ENCODE data around the gene TNFRSF13B. TPM values are rescaled to one million over a fixed set of nuclear protein-coding genes. Genes with fewer than 3 reads are reported as not detected.

TNFRSF13B gene
- total RNA-seq, 3 donors from 2014 or later (not counting 1 experiment from before 2014, with no cell fraction given), result 0.70 to 7.7 (median 0.89) TPM

DNA sequence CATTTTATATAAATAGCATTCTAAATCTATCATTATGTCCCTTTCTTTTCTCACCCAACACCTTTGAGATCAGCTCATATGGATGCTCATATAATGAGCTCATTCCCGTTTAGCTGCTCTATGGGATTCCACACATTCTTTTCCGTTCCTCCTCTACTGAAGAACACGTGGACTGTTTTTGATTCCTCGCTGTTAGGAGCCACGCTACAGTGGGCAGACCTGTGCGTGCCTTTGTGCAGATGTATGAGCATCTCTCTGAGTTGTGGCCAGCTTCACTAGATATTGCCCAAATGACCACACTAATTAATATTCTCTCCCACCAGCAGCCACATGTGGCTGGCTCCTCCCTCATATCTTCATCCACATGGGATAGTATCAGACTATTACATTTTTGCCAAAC, 6.0 kb upstream of the TNFRSF13B start:
- H3K27ac ChIP-seq (ENCODE audit: low read length), result peak overlapping the region; percentile 35
- DNase-seq (no peak), ATAC-seq (no peak)
- H3K36me3 ChIP-seq (ENCODE audit: control insufficient read depth, insufficient read depth, low read length), result no peaks in the 10 kb centered on the region
- intact Hi-C loops (cut with micrococcal nuclease), result no loop called here
- H3K4me1 ChIP-seq (ENCODE audit: control insufficient read depth, insufficient read depth, low read length), result peaks cover 7% of the 10 kb centered on the region
- H3K27ac Mint-ChIP-seq, result no peak overlapping the region
- H3K9me3 ChIP-seq (ENCODE audit: control insufficient read depth, insufficient read depth, low read length), result no peaks in the 10 kb centered on the region
- H3K4me3 ChIP-seq (ENCODE audit: low read length), result no peak overlapping the region
- no peaks in the 10 kb centered on the region for H3K9me3 Mint-ChIP-seq
- no peaks in the 10 kb centered on the region for H3K27me3 ChIP-seq (ENCODE audit: control insufficient read depth, insufficient read depth, low read length)
- TF ChIP-seq, protein P1, sequence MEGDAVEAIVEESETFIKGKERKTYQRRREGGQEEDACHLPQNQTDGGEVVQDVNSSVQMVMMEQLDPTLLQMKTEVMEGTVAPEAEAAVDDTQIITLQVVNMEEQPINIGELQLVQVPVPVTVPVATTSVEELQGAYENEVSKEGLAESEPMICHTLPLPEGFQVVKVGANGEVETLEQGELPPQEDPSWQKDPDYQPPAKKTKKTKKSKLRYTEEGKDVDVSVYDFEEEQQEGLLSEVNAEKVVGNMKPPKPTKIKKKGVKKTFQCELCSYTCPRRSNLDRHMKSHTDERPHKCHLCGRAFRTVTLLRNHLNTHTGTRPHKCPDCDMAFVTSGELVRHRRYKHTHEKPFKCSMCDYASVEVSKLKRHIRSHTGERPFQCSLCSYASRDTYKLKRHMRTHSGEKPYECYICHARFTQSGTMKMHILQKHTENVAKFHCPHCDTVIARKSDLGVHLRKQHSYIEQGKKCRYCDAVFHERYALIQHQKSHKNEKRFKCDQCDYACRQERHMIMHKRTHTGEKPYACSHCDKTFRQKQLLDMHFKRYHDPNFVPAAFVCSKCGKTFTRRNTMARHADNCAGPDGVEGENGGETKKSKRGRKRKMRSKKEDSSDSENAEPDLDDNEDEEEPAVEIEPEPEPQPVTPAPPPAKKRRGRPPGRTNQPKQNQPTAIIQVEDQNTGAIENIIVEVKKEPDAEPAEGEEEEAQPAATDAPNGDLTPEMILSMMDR (IDR thresholded peaks at IDR 0.05), result no peak
- peaks cover 0 to 3% of the 10 kb centered on the region in 2 donors for H3K27me3 Mint-ChIP-seq (ENCODE audit: low read depth in 2 of 2)
- no peaks in the 10 kb centered on the region for H3K36me3 Mint-ChIP-seq
- H3K4me1 Mint-ChIP-seq, result peaks cover 0 to 18% of the 10 kb centered on the region in 2 donors
- H3K4me3 Mint-ChIP-seq, result no peak overlapping the region
- 91% methylated on average over 6 of the region's 6 CpGs for WGBS (ENCODE audit: insufficient coverage)

- H3K4me3 Mint-ChIP-seq, result no peak overlapping the region
- DNase-seq (no peak), ATAC-seq (no peak)
- H3K27me3 Mint-ChIP-seq (ENCODE audit: low read depth in 2 of 2), result peaks cover 0 to 3% of the 10 kb centered on the region in 2 donors
- no peak overlapping the region for H3K27ac Mint-ChIP-seq
- peaks cover 7% of the 10 kb centered on the region for H3K4me1 ChIP-seq (ENCODE audit: control insufficient read depth, insufficient read depth, low read length)
- peak overlapping the region; percentile 18 for H3K27ac ChIP-seq (ENCODE audit: low read length)
- WGBS (ENCODE audit: insufficient coverage), result 92% methylated on average over 9 of the region's 9 CpGs
- no peaks in the 10 kb centered on the region for H3K9me3 ChIP-seq (ENCODE audit: control insufficient read depth, insufficient read depth, low read length)
- TF ChIP-seq, protein P1 (IDR thresholded peaks at IDR 0.05), result no peak
- peaks cover 0 to 18% of the 10 kb centered on the region in 2 donors for H3K4me1 Mint-ChIP-seq
- H3K4me3 ChIP-seq (ENCODE audit: low read length), result no peak overlapping the region
- intact Hi-C loops (cut with micrococcal nuclease), result no loop called here
- no peaks in the 10 kb centered on the region for H3K27me3 ChIP-seq (ENCODE audit: control insufficient read depth, insufficient read depth, low read length)
- H3K9me3 Mint-ChIP-seq, result no peaks in the 10 kb centered on the region
- H3K36me3 ChIP-seq (ENCODE audit: control insufficient read depth, insufficient read depth, low read length), result no peaks in the 10 kb centered on the region
- H3K36me3 Mint-ChIP-seq, result no peaks in the 10 kb centered on the region
Observed at GRCh38 chr17:16976725-16977550, 5.0 kb upstream of the TNFRSF13B start.

GRCh38 chr17:16975744-16976625, 4.1 kb upstream of the TNFRSF13B start:
- Histone ChIP-seq H3K9me3 (ENCODE audit: control insufficient read depth, insufficient read depth, low read length) (no peaks in the 10 kb centered on the region), H3K27me3 (ENCODE audit: control insufficient read depth, insufficient read depth, low read length) (no peaks in the 10 kb centered on the region), H3K27ac (ENCODE audit: low read length) (peak overlapping the region; percentile 34), H3K4me3 (ENCODE audit: low read length) (no peak overlapping the region), H3K36me3 (ENCODE audit: control insufficient read depth, insufficient read depth, low read length) (no peaks in the 10 kb centered on the region), H3K4me1 (ENCODE audit: control insufficient read depth, insufficient read depth, low read length) (peaks cover 4% of the 10 kb centered on the region)
- intact Hi-C loops (cut with micrococcal nuclease), result no loop called here
- TF ChIP-seq, protein P1 (IDR thresholded peaks at IDR 0.05), result no peak
- WGBS (ENCODE audit: insufficient coverage), result 70% methylated on average over 10 of the region's 10 CpGs
- no peak overlapping the region for H3K27ac Mint-ChIP-seq
- DNase-seq, result no peak
- H3K4me3 Mint-ChIP-seq, result no peak overlapping the region
- no peaks in the 10 kb centered on the region for H3K9me3 Mint-ChIP-seq
- ATAC-seq, result no peak
- peaks cover 0 to 3% of the 10 kb centered on the region in 2 donors for H3K27me3 Mint-ChIP-seq (ENCODE audit: low read depth in 2 of 2)
- no peaks in the 10 kb centered on the region for H3K36me3 Mint-ChIP-seq
- H3K4me1 Mint-ChIP-seq, result peaks cover 0 to 18% of the 10 kb centered on the region in 2 donors
